NCI-H774 (cell line): ENCODE results near the gene KLHL15.
A peak's percentile ranks its signal among the peaks of the same experiment; 100 is the strongest.
"Not testable (repeated sequence)": the region's sequence is repeated elsewhere in the genome, so short reads cannot be mapped to it uniquely, and the experiment has no call there.

ENCODE experiments used
- DNase-seq: peaks from one replicate; lab custom pipeline; 2025; lab: John Stamatoyannopoulos, UW

KLHL15 gene, protein sequence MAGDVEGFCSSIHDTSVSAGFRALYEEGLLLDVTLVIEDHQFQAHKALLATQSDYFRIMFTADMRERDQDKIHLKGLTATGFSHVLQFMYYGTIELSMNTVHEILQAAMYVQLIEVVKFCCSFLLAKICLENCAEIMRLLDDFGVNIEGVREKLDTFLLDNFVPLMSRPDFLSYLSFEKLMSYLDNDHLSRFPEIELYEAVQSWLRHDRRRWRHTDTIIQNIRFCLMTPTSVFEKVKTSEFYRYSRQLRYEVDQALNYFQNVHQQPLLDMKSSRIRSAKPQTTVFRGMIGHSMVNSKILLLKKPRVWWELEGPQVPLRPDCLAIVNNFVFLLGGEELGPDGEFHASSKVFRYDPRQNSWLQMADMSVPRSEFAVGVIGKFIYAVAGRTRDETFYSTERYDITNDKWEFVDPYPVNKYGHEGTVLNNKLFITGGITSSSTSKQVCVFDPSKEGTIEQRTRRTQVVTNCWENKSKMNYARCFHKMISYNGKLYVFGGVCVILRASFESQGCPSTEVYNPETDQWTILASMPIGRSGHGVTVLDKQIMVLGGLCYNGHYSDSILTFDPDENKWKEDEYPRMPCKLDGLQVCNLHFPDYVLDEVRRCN

GRCh38 chrX:24027086-24027485 is at the start of gene KLHL15:
Gene KLHL15, minus strand, starts transcription at chrX:24027186. Its CDS starts 20,493 bp downstream, at chrX:24006693.
- no peak for DNase-seq

DNA sequence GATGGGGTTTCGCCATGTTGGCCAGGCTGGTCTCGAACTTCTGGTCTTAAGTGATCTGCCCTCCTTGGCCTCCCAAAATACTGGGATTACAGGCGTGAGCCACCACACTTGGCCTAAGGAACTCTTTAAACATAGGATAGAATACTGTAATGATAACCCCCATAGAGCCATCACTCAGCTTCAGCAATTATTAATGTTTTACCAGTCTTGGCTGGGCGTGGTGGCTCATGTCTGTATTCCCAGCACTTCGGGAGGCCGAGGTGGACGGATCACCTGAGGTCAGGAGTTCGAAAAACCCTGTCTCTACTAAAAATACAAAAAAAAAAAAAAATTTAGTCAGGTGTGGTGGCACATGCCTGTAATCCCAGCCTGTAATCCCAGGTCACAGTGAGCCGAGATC is 42.9 kb upstream of the KLHL15 start:
- no peak for DNase-seq

DNA sequence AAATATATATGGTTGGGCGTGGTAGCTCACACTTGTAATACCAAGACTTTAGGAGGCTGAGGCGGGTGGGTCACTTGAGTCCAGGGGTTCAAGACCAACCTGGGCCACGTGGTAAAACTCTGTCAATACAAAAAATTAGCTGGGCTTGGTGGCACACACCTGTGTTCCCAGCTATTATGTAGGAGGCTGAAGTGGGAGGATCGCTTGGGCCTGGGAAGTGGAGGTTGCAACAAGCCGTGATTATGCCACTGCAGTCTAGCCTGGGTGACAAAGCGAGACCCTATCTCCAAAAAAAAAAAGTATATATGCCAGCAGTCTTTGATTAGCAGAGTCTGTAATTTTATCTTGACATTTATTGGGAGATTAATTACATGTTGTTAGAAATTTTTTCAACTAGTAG is 36.5 kb upstream of the KLHL15 start:
- no peak for DNase-seq

- DNase-seq = no peak
Measured at GRCh38 chrX:24055043-24055356, 28.0 kb upstream of the KLHL15 start.

- DNase-seq = peak; percentile 84
Measured at GRCh38 chrX:24054182-24055042, 27.4 kb upstream of the KLHL15 start, which contains the start of gene EIF2S3. Gene EIF2S3, plus strand, starts transcription at chrX:24054956. Its CDS starts 13 bp downstream, at chrX:24054969.

- not testable (repeated sequence) for DNase-seq
Measured at GRCh38 chrX:24050522-24051318, 23.7 kb upstream of the KLHL15 start.

GRCh38 chrX:24049643-24050042 is 22.7 kb upstream of the KLHL15 start:
- DNase-seq = not testable (repeated sequence)

DNA sequence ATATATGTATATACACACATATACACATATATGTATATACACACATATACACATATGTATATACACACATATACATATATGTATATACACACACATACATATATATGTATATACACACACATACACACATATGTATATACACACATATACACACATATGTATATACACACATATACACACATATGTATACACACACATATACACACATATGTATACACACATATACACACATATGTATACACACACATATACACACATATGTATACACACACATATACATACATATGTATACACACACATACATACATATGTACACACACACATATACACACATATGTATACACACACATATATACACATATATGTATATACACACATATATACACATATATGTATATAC is 19.1 kb upstream of the KLHL15 start:
- DNase-seq = not testable (repeated sequence)

- no peak for DNase-seq
Measured at GRCh38 chrX:24037729-24038128, 10.7 kb upstream of the KLHL15 start.

DNA sequence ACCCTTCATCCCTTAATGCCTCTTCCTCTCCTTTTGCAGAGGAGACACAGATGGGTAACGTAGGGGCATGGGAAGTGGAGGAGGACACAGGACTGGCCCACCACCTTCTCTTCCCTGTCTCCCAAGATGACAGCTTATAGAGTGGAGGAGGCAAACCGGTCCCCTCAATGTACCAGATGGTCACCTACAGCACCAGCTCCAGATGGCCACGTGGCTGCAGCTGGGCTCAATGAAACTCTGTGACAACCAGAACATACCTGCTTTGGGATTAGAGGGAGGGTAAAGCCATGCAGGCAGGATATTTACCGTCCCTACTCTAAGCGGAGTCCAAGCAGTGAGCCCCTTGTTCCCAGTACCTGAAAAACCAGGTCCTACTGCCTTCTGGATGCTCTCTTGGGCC is 7.5 kb upstream of the KLHL15 start:
- no peak for DNase-seq

DNA sequence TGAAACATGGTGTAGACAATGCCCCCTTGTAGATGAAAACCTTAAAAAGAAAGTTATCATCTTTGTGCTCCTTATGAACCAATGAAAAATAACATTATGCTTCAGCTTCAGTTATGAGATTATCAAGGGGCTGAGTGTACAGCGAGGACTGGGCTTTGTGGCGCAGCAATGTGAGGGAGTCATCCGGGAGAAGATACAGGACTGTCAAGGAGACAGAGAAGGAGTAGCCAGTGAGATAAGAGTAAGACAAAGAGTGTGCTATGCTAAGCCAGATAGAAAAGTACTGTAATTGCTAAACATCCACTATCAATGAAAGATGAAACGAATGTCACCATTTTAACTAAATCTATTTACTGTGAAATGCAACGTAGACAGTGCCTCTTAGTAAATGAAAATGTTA is 3.6 kb upstream of the KLHL15 start:
- DNase-seq = no peak

GRCh38 chrX:24027985-24028384 is 999 bp upstream of the KLHL15 start:
- no peak for DNase-seq

DNA sequence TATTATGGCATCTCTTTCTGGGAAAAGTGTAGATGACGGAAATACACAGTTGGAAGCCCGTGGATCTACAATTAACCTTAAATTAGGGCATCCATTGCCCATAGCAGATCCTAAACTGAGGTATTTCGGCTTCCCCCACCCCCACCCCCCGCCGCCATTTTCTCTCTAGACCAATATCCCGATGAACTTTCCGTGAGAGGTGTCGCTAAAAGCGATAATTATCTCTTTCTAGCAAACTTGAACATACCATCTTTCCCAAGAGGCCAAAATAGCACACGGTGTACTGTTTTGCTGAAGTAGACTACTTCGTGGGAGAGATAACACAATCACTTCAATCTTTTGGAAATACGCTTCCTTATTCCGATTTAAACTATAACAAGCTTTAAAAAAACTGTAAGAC is 554 bp downstream of the KLHL15 start:
- DNase-seq = peak; percentile 1

GRCh38 chrX:24025741-24026403 is 1.1 kb downstream of the KLHL15 start:
- DNase-seq = peak; percentile 4

DNA sequence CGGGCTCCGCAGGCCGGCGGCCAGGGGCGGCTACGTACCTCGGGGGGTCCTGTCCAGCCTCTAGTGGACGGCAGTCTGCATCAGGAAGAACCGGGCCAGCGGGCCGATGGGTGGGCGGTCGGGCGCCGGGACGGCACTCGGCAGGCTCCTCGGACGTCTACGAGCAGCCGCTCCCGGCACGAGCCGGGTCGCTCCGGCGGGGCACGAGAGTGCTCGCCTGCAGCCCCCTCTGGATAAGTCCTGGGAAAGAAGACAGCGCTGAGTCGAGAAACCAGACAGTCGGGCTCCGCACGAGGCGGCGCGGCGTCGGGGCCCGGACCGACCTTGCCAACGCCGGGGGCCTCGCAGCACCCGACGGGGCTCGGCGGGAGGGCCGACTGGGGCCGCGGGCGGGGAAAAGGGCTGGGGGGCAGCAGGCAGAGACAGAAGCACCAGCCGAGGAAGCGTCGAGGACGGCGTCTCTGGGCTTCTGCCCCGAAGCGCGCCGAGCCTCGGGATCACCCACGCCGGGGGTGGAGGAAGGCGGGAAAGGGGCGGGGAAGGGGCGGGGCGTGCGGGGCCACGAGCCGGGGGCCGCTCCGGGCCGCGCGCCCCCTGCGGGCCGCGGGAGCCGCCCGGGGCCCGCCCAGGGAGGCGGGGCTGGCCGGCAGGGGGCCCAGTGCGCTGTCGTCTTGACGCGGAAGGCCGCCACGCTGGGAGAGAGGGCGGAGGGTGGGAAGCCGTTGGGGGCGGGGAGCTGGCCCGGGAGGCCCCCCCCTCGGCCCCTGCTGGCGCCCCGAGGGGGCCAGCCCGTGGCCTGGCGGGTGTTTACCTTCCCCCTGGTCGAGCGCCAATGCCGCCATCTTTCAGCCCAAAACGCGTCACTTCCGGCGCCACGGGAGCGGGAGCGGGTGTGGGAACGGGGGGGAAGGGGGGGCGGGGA is 1.9 kb downstream of the KLHL15 start:
- DNase-seq = peak; percentile 87

DNA sequence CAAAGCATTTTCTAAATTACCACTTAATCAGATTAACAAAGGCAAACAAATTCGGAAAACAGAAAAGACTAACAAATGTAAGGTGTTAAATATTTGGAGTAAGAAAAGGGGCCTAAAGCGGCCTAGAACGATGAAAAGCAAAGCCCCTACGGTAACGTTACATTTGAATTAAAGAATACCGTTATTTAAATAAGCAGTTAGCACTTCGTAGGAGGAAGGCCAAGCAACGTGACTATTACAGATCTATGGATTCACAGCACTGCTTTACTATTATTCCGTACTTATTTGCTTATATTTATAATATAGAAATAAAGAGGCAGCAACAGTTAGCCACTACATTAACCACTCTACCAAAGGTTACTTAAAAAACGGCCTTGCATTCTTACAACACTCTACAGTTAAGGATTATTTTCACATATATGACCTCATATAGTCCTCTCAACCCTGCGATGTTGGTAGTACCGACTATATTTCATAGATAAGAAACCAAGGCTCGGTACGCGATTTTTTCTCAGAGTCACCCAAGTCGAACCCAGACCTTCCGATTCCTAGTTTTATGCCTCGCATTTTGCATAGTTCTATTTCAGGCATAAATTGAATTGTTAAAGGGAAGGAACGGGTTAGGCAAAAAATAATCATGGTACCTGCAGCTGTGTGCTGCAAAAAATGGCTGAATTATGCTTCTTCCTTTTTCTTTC is 2.9 kb downstream of the KLHL15 start:
- no peak for DNase-seq

GRCh38 chrX:24023544-24023943 is 3.4 kb downstream of the KLHL15 start:
- no peak for DNase-seq

- no peak for DNase-seq
Measured at GRCh38 chrX:24020306-24020876, 6.6 kb downstream of the KLHL15 start.

- DNase-seq = no peak
Measured at GRCh38 chrX:24019448-24019847, 7.5 kb downstream of the KLHL15 start.
